Suprapubic skin (tissue), 3 donors: ENCODE results near the gene ESRRG.

Experiments used
- POLR2A ChIP-seq, 2 donors: fragments of 450-650 bp; IDR thresholded peaks; one replicate each; pipeline ENCODE4 v1.6.1; 2017; ENCODE audit warnings: antibody characterized with exemption in 2 of 2, mild to moderate bottlenecking in 2 of 2, moderate library complexity in 2 of 2
- TF ChIP-seq, protein P1 (sequence below), 2 donors: fragments of 200-600 bp in 1 of 2; fragments of 450-650 bp in 1 of 2; sonication (generic) in 1 of 2; IDR thresholded peaks; one replicate each; pipeline ENCODE4 v1.5.1; 2016 to 2019; ENCODE audit warnings: antibody characterized with exemption in 2 of 2, mild to moderate bottlenecking in 1 of 2, moderate library complexity in 1 of 2

DNA sequence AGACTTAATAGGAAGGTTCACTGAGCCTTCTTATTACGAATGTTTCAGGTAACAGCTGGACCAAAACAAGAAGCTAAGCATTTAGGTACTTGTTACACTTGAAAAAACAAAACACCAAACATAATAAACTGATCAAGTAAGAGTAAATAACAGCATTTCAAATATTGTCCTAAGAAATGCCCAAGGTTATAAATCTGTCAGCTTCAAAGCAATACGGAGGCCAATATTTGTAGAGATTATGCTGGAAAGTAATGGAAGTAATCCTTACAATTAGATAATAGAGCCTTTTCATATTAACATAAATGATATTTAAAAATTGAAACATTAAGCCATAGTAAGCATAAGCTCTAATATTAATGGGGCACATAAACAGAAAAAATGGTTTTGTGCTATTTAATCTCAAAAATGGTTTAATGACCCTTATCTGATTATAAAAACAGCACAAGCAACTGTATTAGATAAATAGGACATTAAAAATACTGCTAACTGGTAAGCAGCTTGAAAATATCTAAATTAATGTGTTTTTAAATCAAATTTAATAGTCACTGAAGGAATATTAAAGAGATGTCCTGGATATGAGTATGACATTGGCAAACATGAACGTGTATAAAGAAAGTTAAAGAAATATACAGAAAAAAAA, 256.9 kb downstream of the ESRRG start:
- TF ChIP-seq, protein P1, sequence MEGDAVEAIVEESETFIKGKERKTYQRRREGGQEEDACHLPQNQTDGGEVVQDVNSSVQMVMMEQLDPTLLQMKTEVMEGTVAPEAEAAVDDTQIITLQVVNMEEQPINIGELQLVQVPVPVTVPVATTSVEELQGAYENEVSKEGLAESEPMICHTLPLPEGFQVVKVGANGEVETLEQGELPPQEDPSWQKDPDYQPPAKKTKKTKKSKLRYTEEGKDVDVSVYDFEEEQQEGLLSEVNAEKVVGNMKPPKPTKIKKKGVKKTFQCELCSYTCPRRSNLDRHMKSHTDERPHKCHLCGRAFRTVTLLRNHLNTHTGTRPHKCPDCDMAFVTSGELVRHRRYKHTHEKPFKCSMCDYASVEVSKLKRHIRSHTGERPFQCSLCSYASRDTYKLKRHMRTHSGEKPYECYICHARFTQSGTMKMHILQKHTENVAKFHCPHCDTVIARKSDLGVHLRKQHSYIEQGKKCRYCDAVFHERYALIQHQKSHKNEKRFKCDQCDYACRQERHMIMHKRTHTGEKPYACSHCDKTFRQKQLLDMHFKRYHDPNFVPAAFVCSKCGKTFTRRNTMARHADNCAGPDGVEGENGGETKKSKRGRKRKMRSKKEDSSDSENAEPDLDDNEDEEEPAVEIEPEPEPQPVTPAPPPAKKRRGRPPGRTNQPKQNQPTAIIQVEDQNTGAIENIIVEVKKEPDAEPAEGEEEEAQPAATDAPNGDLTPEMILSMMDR (IDR thresholded peaks at IDR 0.05) = no peak
- no peak for TF ChIP-seq POLR2A (IDR thresholded peaks at IDR 0.05)
